Renal cortex interstitium (tissue), 11 donors: ENCODE data around the gene MYO15B. TPM values are rescaled to one million over a fixed set of nuclear protein-coding genes. Genes with fewer than 3 reads are reported as not detected.

Source experiments
- DNase-seq, 11 donors: peaks; one replicate each; pipeline ENCODE4 v3.0.0-alpha.2; 2013; ENCODE audit warnings: low read depth in 9 of 11, low spot score in 4 of 11; ENCODE audit errors: extremely low read depth in 1 of 11
- polyA plus RNA-seq, 3 donors: library from polyadenylated mRNA; unstranded; fragments of 120-200 nt; gene quantifications; one replicate each; pipeline ENCODE4 v1.2.1, GENCODE V29; 2013; ENCODE audit not compliant: insufficient read length in 3 of 3

MYO15B gene
- polyA plus RNA-seq, 3 donors: 123 to 286 (median 163) TPM

- DNase-seq: no peak
Measured at GRCh38 chr17:75555679-75556153, 31.9 kb upstream of the MYO15B start.

- DNase-seq: peak; percentile 55 to 91 (median 78)
Measured at GRCh38 chr17:75557075-75557851, 30.3 kb upstream of the MYO15B start.

GRCh38 chr17:75557852-75558665, 29.5 kb upstream of the MYO15B start:
- DNase-seq: no peak

GRCh38 chr17:75558666-75559530, 28.7 kb upstream of the MYO15B start:
- no peak for DNase-seq

GRCh38 chr17:75559958-75560533, 27.6 kb upstream of the MYO15B start:
- DNase-seq: no peak

- no peak for DNase-seq
Measured at GRCh38 chr17:75561927-75562603, 25.5 kb upstream of the MYO15B start.

GRCh38 chr17:75563063-75563758, 24.4 kb upstream of the MYO15B start:
- no peak for DNase-seq

GRCh38 chr17:75564195-75564594, 23.4 kb upstream of the MYO15B start:
- DNase-seq: no peak

GRCh38 chr17:75565066-75565465, 22.5 kb upstream of the MYO15B start:
- no peak for DNase-seq

- DNase-seq: no peak
Measured at GRCh38 chr17:75565618-75566017, 22.0 kb upstream of the MYO15B start.

GRCh38 chr17:75566416-75566815, 21.2 kb upstream of the MYO15B start:
- DNase-seq: no peak

GRCh38 chr17:75566834-75567233, 20.8 kb upstream of the MYO15B start:
- no peak for DNase-seq

GRCh38 chr17:75568412-75569255, 19.0 kb upstream of the MYO15B start:
- no peak for DNase-seq

GRCh38 chr17:75570034-75570676, 17.4 kb upstream of the MYO15B start:
- DNase-seq: no peak

- DNase-seq: no peak
Measured at GRCh38 chr17:75570772-75571171, 16.8 kb upstream of the MYO15B start.

GRCh38 chr17:75571197-75571884, 16.3 kb upstream of the MYO15B start:
- no peak for DNase-seq
